Stimulated activated effector memory CD8-positive, alpha-beta T cell treated with anti-CD3 and anti-CD28 coated beads, Interleukin-12 subunit alpha, Interleukin-12 subunit beta, amount 100 ng/mL, for 72 hours (primary cell): Measurements from ENCODE around the gene SERPINA7.
"Not testable (repeated sequence)": the region's sequence is repeated elsewhere in the genome, so short reads cannot be mapped to it uniquely, and the experiment has no call there.

Experiments used
- ATAC-seq: fragments of 150-1000 bp; cut with Tn5 transposase; 2 replicates; pipeline ENCODE4 v1.10.0; 2021
- DNase-seq, 2 donors: peaks; one replicate each; pipeline ENCODE4 v3.0.0; 2021 to 2022; ENCODE audit warnings: low spot score in 2 of 2
- H3K27ac Mint-ChIP-seq: one replicate; pipeline ENCODE4 v1.8.0; 2022; ENCODE audit warnings: mild to moderate bottlenecking, mixed read lengths
- H3K36me3 Mint-ChIP-seq: one replicate; pipeline ENCODE4 v1.8.0; 2022; ENCODE audit warnings: mild to moderate bottlenecking, mixed read lengths
- H3K4me1 Mint-ChIP-seq: one replicate; pipeline ENCODE4 v1.8.0; 2022; ENCODE audit warnings: mixed read lengths
- H3K4me3 Mint-ChIP-seq: one replicate; pipeline ENCODE4 v1.8.0; 2022; ENCODE audit warnings: mild to moderate bottlenecking, mixed read lengths
- H3K9me3 Mint-ChIP-seq: one replicate; pipeline ENCODE4 v1.8.0; 2022; ENCODE audit warnings: mixed read lengths

SERPINA7 gene

DNA sequence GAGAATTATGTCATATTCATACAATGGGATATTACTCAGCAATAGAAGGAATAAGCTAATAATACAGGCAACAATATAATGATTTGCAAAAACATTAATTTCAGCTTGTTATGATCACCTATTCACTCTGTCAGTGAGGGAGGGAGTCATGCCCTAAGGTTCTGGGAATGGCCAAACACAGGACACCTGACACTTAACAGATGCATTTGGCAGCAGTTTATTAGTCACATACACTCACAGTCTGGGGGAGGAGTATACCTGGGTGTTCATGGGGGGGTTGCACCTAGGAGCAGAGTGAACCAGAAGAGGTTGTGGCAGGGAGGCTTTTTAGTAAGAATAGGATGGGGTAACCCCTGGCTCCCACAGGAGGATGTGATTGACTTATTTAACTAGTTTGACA lies 38.3 kb downstream of the SERPINA7 start:
- H3K36me3 Mint-ChIP-seq = no peaks in the 10 kb centered on the region
- H3K4me3 Mint-ChIP-seq = no peak overlapping the region
- no peak overlapping the region for H3K27ac Mint-ChIP-seq
- ATAC-seq = no peak
- no peak for DNase-seq
- peaks cover 8% of the 10 kb centered on the region for H3K9me3 Mint-ChIP-seq
- no peaks in the 10 kb centered on the region for H3K4me1 Mint-ChIP-seq

DNA sequence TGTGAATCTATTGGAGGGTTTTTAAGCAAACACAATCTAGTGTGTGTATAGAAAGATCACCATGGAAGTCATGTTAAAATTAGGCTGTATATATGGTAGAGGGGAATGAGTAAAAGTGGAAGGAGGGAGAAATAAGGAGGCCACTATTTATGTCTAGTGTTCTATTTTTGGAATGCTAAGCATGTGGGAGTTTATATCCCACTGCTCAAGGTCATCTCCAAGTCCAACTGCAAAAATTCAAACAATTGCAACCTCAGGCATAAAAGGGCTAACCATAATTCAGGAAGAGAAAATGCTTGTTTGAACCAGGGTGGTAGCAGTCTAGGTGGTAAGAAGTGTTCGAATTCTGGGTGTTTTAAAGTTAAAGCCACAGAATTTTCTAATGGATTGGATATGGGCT lies 39.2 kb downstream of the SERPINA7 start:
- Mint-ChIP-seq H3K4me1 (no peaks in the 10 kb centered on the region), H3K9me3 (peaks cover 6% of the 10 kb centered on the region), H3K36me3 (no peaks in the 10 kb centered on the region), H3K27ac (no peak overlapping the region), H3K4me3 (no peak overlapping the region)
- ATAC-seq (no peak), DNase-seq (no peak)

DNA sequence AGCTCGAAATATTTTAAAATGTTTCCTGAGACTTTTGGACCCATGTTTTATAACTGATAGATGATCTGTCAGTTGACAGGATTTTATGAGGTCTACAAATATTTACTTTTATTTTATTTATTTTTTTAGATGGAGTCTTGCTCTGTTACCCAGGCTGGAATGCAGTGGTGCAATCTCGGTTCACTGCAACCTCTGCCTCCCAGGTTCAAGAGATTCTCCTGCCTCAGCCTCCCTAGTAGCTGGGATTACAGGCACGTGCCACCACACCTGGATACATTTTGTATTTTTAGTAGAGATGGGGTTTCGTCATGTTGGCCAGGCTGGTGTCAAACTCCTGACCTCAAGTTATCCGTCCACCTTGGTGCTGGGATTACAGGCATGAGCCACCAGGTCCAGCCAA lies 50.0 kb downstream of the SERPINA7 start:
- not testable (repeated sequence) for DNase-seq, H3K4me3 Mint-ChIP-seq, H3K9me3 Mint-ChIP-seq

More for the DNA sequence above, 50.0 kb downstream of the SERPINA7 start:
- not testable (repeated sequence) for ATAC-seq, H3K27ac Mint-ChIP-seq, H3K4me1 Mint-ChIP-seq, H3K36me3 Mint-ChIP-seq
